Measurements from ENCODE around the gene TMEM54.

Gene TMEM54

GRCh38 chr1:32944180-32944579, 43.0 kb upstream of the TMEM54 start:
- in situ Hi-C loops (cut with HindIII; ENCODE audit: low sequenced_read_pairs): loop anchor here (5.0 kb wide), 1 partner anchor 78 kb away; no protein-coding TSS in a partner anchor
- no peak for DNase-seq (ENCODE audit: low read depth)

DNA sequence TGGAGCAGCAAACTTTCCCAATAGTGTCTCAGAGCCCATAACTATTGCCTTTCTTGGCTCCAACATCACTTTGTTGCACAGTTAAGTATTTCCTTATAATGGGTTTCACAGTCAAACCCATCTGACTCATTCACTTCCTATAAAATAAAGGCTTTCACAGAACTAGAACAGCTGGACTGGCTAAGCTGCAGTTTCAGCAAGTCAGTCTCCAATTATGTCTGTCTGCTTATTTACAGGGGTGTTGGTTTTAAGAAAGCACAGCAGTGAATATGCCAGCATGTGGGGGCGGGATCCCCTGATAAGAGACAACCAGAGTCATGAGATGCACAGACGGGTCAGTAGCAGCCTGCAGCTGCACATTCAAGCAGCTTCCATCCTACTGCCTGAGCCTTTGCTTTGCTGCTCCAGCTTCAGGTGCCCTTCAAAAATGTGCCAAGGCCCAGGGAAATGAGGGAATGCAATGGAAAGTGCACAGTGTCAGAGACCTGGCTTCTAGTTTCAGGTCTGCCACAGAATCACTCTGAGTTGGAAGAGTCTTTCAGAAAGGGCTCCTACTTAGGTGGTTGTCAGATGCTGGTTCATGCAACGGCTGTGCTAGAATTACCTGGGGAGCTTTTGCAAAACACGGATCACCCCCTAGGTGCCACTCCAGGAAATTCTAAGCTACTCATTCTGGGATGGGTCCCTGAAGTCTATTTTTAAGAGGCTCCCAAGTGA, 38.6 kb upstream of the TMEM54 start:
- no peak for TF ChIP-seq CTCF (IDR thresholded peaks at IDR 0.05; ENCODE audit: low read depth, low read length, missing control alignments)
- in situ Hi-C loops (cut with HindIII; ENCODE audit: low sequenced_read_pairs): loop anchor here (5.0 kb wide), 1 partner anchor 82 kb away; no protein-coding TSS in a partner anchor
- DNase-seq (ENCODE audit: low read depth): no peak
- H3K4me3 ChIP-seq (ENCODE audit: low read depth, low read length): no peak overlapping the region

More at GRCh38 chr1:32944180-32944579, 43.0 kb upstream of the TMEM54 start:
- no peak overlapping the region for H3K4me3 ChIP-seq (ENCODE audit: low read depth, low read length)
- TF ChIP-seq CTCF (IDR thresholded peaks at IDR 0.05; ENCODE audit: low read depth, low read length, missing control alignments): no peak

DNA sequence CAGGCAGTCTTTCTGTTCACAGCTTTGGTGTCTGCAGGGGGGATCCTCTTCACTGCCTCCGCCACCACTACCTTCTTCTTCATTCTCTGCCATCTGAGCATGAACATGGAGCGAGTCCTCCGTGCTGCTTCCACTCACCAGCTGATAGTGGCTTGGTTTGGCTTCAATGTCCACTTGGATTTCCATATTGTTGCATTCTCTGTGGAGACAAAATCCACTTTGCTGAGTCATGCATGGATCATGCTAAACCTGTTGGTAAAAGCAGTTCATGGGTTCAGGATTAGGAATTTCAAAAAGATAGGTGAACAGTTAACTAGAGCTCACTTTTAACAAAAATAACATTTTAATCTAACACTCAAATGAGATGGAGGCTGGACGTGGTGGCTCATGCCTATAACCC, 35.9 kb upstream of the TMEM54 start:
- no peak for DNase-seq (ENCODE audit: low read depth)
- H3K4me3 ChIP-seq (ENCODE audit: low read depth, low read length): no peak overlapping the region
- TF ChIP-seq CTCF (IDR thresholded peaks at IDR 0.05; ENCODE audit: low read depth, low read length, missing control alignments): no peak
- in situ Hi-C loops (cut with HindIII; ENCODE audit: low sequenced_read_pairs): no loop called here

DNA sequence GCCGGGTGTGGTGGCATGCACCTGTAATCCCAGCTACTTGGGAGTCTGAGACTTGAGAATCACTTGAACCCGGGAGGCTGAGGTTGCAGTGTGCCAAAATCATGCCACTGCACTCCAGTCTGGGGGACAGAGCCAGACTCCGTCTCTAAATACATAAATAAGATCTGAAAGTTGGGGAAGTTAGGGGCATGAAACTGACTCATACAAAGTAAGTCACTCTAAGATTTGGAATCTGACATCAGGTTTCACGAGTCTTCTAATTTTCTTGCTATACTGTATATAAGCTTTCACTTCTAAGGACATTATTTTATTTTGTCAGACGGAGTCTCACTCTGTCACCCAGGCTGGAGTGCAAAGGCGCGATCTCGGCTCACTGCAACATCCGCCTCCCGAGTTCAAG, 33.3 kb upstream of the TMEM54 start:
- no peak for DNase-seq (ENCODE audit: low read depth)
- in situ Hi-C loops (cut with HindIII; ENCODE audit: low sequenced_read_pairs): no loop called here
- no peak overlapping the region for H3K4me3 ChIP-seq (ENCODE audit: low read depth, low read length)
- no peak for TF ChIP-seq CTCF (IDR thresholded peaks at IDR 0.05; ENCODE audit: low read depth, low read length, missing control alignments)

GRCh38 chr1:32933742-32934322, 32.6 kb upstream of the TMEM54 start:
- in situ Hi-C loops (cut with HindIII; ENCODE audit: low sequenced_read_pairs): no loop called here
- H3K4me3 ChIP-seq (ENCODE audit: low read depth, low read length): no peak overlapping the region
- TF ChIP-seq CTCF (IDR thresholded peaks at IDR 0.05; ENCODE audit: low read depth, low read length, missing control alignments): no peak
- DNase-seq (ENCODE audit: low read depth): no peak

GRCh38 chr1:32931760-32932159, 30.6 kb upstream of the TMEM54 start:
- H3K4me3 ChIP-seq (ENCODE audit: low read depth, low read length): no peak overlapping the region
- TF ChIP-seq CTCF (IDR thresholded peaks at IDR 0.05; ENCODE audit: low read depth, low read length, missing control alignments): no peak
- in situ Hi-C loops (cut with HindIII; ENCODE audit: low sequenced_read_pairs): no loop called here
- DNase-seq (ENCODE audit: low read depth): no peak
